Parathyroid adenoma (tissue), 2 donors: ENCODE measurements around the gene HORMAD2.

Experiments used
- H2AFZ ChIP-seq: fragments of 300-600 bp; sonication (generic); one replicate; pipeline ENCODE4 v1.7.0; 2017; ENCODE audit warnings: antibody characterized with exemption, mild to moderate bottlenecking
- H3K27ac ChIP-seq: fragments of 300-600 bp; sonication (generic); one replicate; pipeline ENCODE4 v1.7.0; 2017
- H3K27me3 ChIP-seq: fragments of 300-600 bp; sonication (generic); one replicate; pipeline ENCODE4 v1.7.0; 2017; ENCODE audit warnings: low read length; ENCODE audit not compliant: control insufficient read depth, insufficient read depth
- H3K36me3 ChIP-seq: fragments of 300-600 bp; sonication (generic); one replicate; pipeline ENCODE4 v1.7.0; 2017; ENCODE audit warnings: low read length; ENCODE audit not compliant: control insufficient read depth, insufficient read depth
- H3K4me1 ChIP-seq: fragments of 300-600 bp; sonication (generic); one replicate; pipeline ENCODE4 v1.7.0; 2017; ENCODE audit warnings: control low read depth
- H3K4me2 ChIP-seq: fragments of 300-600 bp; sonication (generic); one replicate; pipeline ENCODE4 v1.7.0; 2017; ENCODE audit warnings: low read length
- H3K4me3 ChIP-seq: fragments of 300-600 bp; sonication (generic); one replicate; pipeline ENCODE4 v1.7.0; 2017; ENCODE audit warnings: low read depth, low read length
- H3K79me2 ChIP-seq: fragments of 300-600 bp; sonication (generic); one replicate; pipeline ENCODE4 v1.7.0; 2017; ENCODE audit warnings: control low read depth
- H3K9ac ChIP-seq: fragments of 300-600 bp; sonication (generic); one replicate; pipeline ENCODE4 v1.7.0; 2017; ENCODE audit warnings: mild to moderate bottlenecking
- H3K9me3 ChIP-seq: fragments of 300-600 bp; sonication (generic); one replicate; pipeline ENCODE4 v1.7.0; 2017; ENCODE audit warnings: low read length; ENCODE audit not compliant: control insufficient read depth
- CTCF ChIP-seq: fragments of 300-600 bp; sonication (generic); IDR thresholded peaks from one replicate; pipeline ENCODE4 v1.7.0; 2017; ENCODE audit warnings: antibody characterized with exemption, mild to moderate bottlenecking
- donor health status: primary hyperparathyroidism.

Gene HORMAD2

GRCh38 chr22:30186041-30186440 lies 105.8 kb downstream of the HORMAD2 start:
- no peak overlapping the region for H3K4me2 ChIP-seq
- no peaks in the 10 kb centered on the region for H3K79me2 ChIP-seq
- H3K4me1 ChIP-seq, result no peaks in the 10 kb centered on the region
- no peaks in the 10 kb centered on the region for H3K36me3 ChIP-seq
- no peak overlapping the region for H2AFZ ChIP-seq
- TF ChIP-seq CTCF, result no peak
- no peak overlapping the region for H3K27ac ChIP-seq
- no peaks in the 10 kb centered on the region for H3K9me3 ChIP-seq
- no peaks in the 10 kb centered on the region for H3K27me3 ChIP-seq
- no peak overlapping the region for H3K4me3 ChIP-seq
- H3K9ac ChIP-seq, result no peak overlapping the region

GRCh38 chr22:30186510-30186909 lies 106.2 kb downstream of the HORMAD2 start:
- Histone ChIP-seq H3K9ac (no peak overlapping the region), H3K4me3 (no peak overlapping the region), H3K4me1 (no peaks in the 10 kb centered on the region), H3K79me2 (no peaks in the 10 kb centered on the region), H3K27me3 (no peaks in the 10 kb centered on the region), H3K9me3 (no peaks in the 10 kb centered on the region), H3K4me2 (no peak overlapping the region), H3K36me3 (no peaks in the 10 kb centered on the region), H3K27ac (no peak overlapping the region), H2AFZ (no peak overlapping the region)
- TF ChIP-seq CTCF, result no peak

GRCh38 chr22:30187094-30187493 lies 106.8 kb downstream of the HORMAD2 start:
- Histone ChIP-seq H3K4me1 (no peaks in the 10 kb centered on the region), H3K4me2 (no peak overlapping the region)
- no peak for TF ChIP-seq CTCF

GRCh38 chr22:30187529-30188407 lies 107.5 kb downstream of the HORMAD2 start:
- H3K79me2 ChIP-seq, result no peaks in the 10 kb centered on the region
- no peak overlapping the region for H3K4me2 ChIP-seq
- TF ChIP-seq CTCF, result no peak
- no peak overlapping the region for H3K4me3 ChIP-seq
- no peaks in the 10 kb centered on the region for H3K36me3 ChIP-seq
- no peak overlapping the region for H3K9ac ChIP-seq
- H3K4me1 ChIP-seq, result no peaks in the 10 kb centered on the region
- no peaks in the 10 kb centered on the region for H3K27me3 ChIP-seq
- H2AFZ ChIP-seq, result no peak overlapping the region
- H3K9me3 ChIP-seq, result no peaks in the 10 kb centered on the region
- H3K27ac ChIP-seq, result no peak overlapping the region

More at GRCh38 chr22:30187094-30187493, 106.8 kb downstream of the HORMAD2 start:
- no peak overlapping the region for H2AFZ ChIP-seq
- H3K36me3 ChIP-seq, result no peaks in the 10 kb centered on the region
- H3K27me3 ChIP-seq, result no peaks in the 10 kb centered on the region
- H3K4me3 ChIP-seq, result no peak overlapping the region
- no peak overlapping the region for H3K27ac ChIP-seq
- H3K79me2 ChIP-seq, result no peaks in the 10 kb centered on the region
- H3K9ac ChIP-seq, result no peak overlapping the region
- no peaks in the 10 kb centered on the region for H3K9me3 ChIP-seq

DNA sequence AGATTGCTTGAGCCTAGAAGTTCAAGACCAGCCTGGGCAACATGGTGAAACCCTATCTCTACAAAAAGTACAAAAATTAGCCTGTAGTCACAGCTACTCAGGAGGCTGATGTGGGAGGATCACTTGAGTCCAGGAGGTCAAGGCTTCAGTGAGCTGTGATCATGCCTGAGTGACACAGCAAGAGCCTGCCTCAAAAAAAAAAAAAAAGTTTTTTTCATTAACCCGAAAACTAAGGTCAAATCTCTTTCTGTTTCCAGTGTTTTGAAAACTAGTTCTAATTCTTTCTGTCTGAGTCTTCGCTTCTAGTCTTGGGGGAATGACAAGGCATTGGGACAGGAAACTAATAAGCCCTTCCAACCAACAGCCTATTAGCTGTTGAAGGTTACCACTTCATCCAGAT lies 108.6 kb downstream of the HORMAD2 start:
- no peaks in the 10 kb centered on the region for H3K9me3 ChIP-seq
- H3K27me3 ChIP-seq, result no peaks in the 10 kb centered on the region
- no peaks in the 10 kb centered on the region for H3K4me1 ChIP-seq
- H3K27ac ChIP-seq, result no peak overlapping the region
- no peaks in the 10 kb centered on the region for H3K36me3 ChIP-seq
- no peak overlapping the region for H3K4me2 ChIP-seq
- no peak overlapping the region for H2AFZ ChIP-seq
- no peak for TF ChIP-seq CTCF
- H3K79me2 ChIP-seq, result no peaks in the 10 kb centered on the region
- no peak overlapping the region for H3K9ac ChIP-seq
- H3K4me3 ChIP-seq, result no peak overlapping the region
